Right lobe of liver (tissue), 6 donors: ENCODE measurements around the gene S100A12. TPM values are rescaled to one million over a fixed set of nuclear protein-coding genes. Genes with fewer than 3 reads are reported as not detected.
A peak's percentile ranks its signal among the peaks of the same experiment; 100 is the strongest.

Source experiments
- ATAC-seq, 4 donors: fragments of 200-7000 bp; cut with Tn5 transposase; one replicate each; pipeline ENCODE4 v1.9.1; 2020; ENCODE audit warnings: mild to moderate bottlenecking in 4 of 4, moderate library complexity in 4 of 4
- DNase-seq, 3 donors: peaks; one replicate each; pipeline ENCODE4 v3.0.0-alpha.2; 2020
- H3K27ac ChIP-seq, 3 donors: fragments of 200-600 bp; one replicate each; pipeline ENCODE4 v1.8.0; 2022
- H3K27me3 ChIP-seq, 2 donors: fragments of 200-600 bp; one replicate each; pipeline ENCODE4 v1.8.0; 2022
- H3K36me3 ChIP-seq, 4 donors: fragments of 200-600 bp; sonication (generic) in 1 of 4; one replicate each; pipeline versions ENCODE4 v1.5.1 to v1.8.0; 2017 to 2022; ENCODE audit warnings: control low read depth in 1 of 4
- H3K4me1 ChIP-seq, 4 donors: fragments of 200-600 bp; sonication (generic) in 1 of 4; one replicate each; pipeline versions ENCODE4 v1.5.1 to v1.8.0; 2017 to 2022; ENCODE audit warnings: control low read depth in 1 of 4
- H3K4me3 ChIP-seq, 3 donors: fragments of 200-600 bp; one replicate each; pipeline ENCODE4 v1.8.0; 2022
- H3K9me3 ChIP-seq, 4 donors: fragments of 200-600 bp; sonication (generic) in 1 of 4; one replicate each; pipeline versions ENCODE4 v1.5.1 to v1.8.0; 2017 to 2022; ENCODE audit warnings: control low read depth in 1 of 4
- CTCF ChIP-seq, 4 donors: fragments of 200-600 bp in 3 of 4; fragments of 450-650 bp in 1 of 4; IDR thresholded peaks; one replicate each; pipeline versions ENCODE4 v1.5.1 to v1.8.0; 2016 to 2022; ENCODE audit warnings: antibody characterized with exemption in 4 of 4, mild to moderate bottlenecking in 2 of 4
- POLR2A ChIP-seq: fragments of 450-650 bp; IDR thresholded peaks from one replicate; pipeline ENCODE4 v1.6.1; 2017; ENCODE audit warnings: antibody characterized with exemption, mild to moderate bottlenecking
- WGBS: methylation state at CpG from one replicate; pipeline ENCODE4 v1.1.6; 2018; ENCODE audit warnings: low coverage, low lambda C conversion rate; ENCODE audit not compliant: insufficient coverage; ENCODE audit errors: missing lambda C conversion rate; 5-methylcytosine and 5-hydroxymethylcytosine counted together
- intact Hi-C, 2 donors: fragments of 100-400 bp; cut with DNase I; formaldehyde crosslinking; loops; one replicate each; pipeline versions ENCODE4 v1.11.2 to v1.14.1; 2022
- total RNA-seq, 6 experiments: library from RNA; depleted of rRNA in 2 of 6; stranded (reverse); fragments of >200 nt in 2 of 6; fragmentation: NEBNext Ultra II Directional in 3 of 6; extraction: Animal tissue kit (Norgen Biotek cat#: 25700) in 3 of 6; gene quantifications; one replicate each; pipeline versions ENCODE4 v1.1.0 to v1.2.4, GENCODE V29; 2016 to 2023
- donor health status: DM: no; HTN: yes; CAD: no.
- donor health status: DM: no; HTN: no; CAD: no.
- donor health status: DM: no; HTN: no; CAD: no.
- donor health status: DM: no; HTN: yes; CAD: no.
- donor health status: DM: no; HTN: yes; CAD: no.

The S100A12 gene
- total RNA-seq, 6 experiments from 2014 or later: 1.5 to 3.8 (median 3.0) TPM

DNA sequence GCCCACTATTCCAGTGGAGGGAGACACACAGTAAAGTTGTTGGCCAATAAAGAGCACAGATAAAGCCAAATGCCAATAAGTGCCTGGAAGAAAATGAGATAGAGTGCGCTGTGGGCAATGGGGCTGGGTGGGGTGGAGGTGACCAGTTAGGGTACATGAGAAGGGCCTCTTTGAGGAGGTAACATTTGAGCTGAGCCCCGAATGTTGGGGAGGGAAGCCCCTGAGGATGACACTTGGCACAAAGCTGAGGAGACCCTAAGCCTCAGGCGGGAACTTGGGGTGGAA is 16.8 kb downstream of the S100A12 start:
- Histone ChIP-seq H3K27ac (peak overlapping the region in 1 of 3 donors; percentile 47), H3K4me3 (peak overlapping the region in 1 of 3 donors; percentile 16), H3K27me3 (no peaks in the 10 kb centered on the region), H3K9me3 (no peaks in the 10 kb centered on the region), H3K36me3 (no peaks in the 10 kb centered on the region), H3K4me1 (peaks cover 0 to 8% (median 2%) of the 10 kb centered on the region in 4 donors)
- ATAC-seq: no peak
- peak in 1 of 3 donors; percentile 28 for DNase-seq
- intact Hi-C loops: loop anchor here in 1 of 2 donors (10.0 kb wide), 1 partner anchor 46 kb away; no protein-coding TSS in a partner anchor
- 94% methylated on average over 2 of the region's 3 CpGs for WGBS
- TF ChIP-seq POLR2A (no peak), CTCF (IDR thresholded peaks at IDR 0.05) (no peak)

DNA sequence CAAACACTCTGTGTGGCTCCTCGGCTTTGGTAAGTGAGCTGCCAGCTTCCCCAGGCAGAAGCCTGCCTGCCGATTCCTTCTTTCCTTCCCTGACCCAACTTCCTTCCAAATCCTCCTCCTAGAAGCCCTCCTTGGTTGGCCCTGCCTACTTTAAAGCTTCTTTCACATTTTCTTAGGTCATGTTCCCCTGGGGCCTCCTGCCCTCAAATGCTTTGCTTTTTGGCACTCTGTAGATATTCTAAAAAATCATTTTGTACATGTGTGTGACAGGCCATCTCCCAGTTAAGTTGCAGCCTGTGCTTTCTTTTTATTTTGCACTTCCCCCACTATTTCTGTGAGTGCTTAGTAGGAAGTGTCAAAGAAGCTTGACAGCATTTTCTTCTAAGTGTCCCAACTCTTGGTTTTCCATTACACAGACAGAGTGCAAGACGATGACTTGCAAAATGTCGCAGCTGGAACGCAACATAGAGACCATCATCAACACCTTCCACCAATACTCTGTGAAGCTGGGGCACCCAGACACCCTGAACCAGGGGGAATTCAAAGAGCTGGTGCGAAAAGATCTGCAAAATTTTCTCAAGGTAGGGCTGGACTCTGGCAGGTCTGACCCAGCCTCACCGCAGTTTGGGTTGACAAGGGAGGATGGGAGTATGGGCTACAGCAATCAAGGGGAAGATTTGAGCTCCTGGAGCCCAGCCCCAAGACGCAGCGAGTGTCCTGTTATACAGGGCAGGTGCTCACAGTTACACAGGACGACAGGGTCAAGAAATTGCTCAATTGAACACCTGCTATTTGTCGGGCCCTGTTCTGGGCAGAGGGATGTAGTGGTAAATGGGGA is 17.3 kb downstream of the S100A12 start, which contains the start of gene S100A9:
Gene S100A9, plus strand, starts transcription at position 2 of the 838 bp plus-strand sequence. Its CDS starts 430 bp downstream, at position 432.
- peak in 1 of 4 donors; percentile 2 for ATAC-seq
- Histone ChIP-seq H3K27ac (peak within 1 kb of the TSS in 1 of 3 donors; percentile 47), H3K27me3 (no peaks in the 10 kb centered on the region), H3K36me3 (no peaks in the 10 kb centered on the region), H3K4me1 (peaks cover 0 to 8% (median 2%) of the 10 kb centered on the region in 4 donors), H3K4me3 (peak within 1 kb of the TSS in 1 of 3 donors; percentile 16), H3K9me3 (no peaks in the 10 kb centered on the region)
- DNase-seq: no peak
- TF ChIP-seq POLR2A: peak; percentile 69
- TF ChIP-seq CTCF (IDR thresholded peaks at IDR 0.05): no peak
- intact Hi-C loops: loop anchor here in 1 of 2 donors (10.0 kb wide), 1 partner anchor 47 kb away; no protein-coding TSS in a partner anchor
- 52% methylated on average over 9 of the region's 11 CpGs for WGBS

GRCh38 chr1:153357076-153357852 is 18.2 kb downstream of the S100A12 start:
- ATAC-seq (peak; percentile 86 to 91 (median 90)), DNase-seq (peak; percentile 85 to 91 (median 90))
- peak overlapping the region in 1 of 3 donors; percentile 47 for H3K27ac ChIP-seq
- H3K4me3 ChIP-seq: no peak overlapping the region
- H3K27me3 ChIP-seq: no peaks in the 10 kb centered on the region
- no peaks in the 10 kb centered on the region for H3K9me3 ChIP-seq
- no peak for TF ChIP-seq POLR2A
- no peak for TF ChIP-seq CTCF (IDR thresholded peaks at IDR 0.05)
- 41% methylated on average over 7 of the region's 10 CpGs for WGBS
- intact Hi-C loops: loop anchor here in 1 of 2 donors (10.0 kb wide), 1 partner anchor 48 kb away; no protein-coding TSS in a partner anchor
- peaks cover 0 to 8% (median 2%) of the 10 kb centered on the region in 4 donors for H3K4me1 ChIP-seq
- H3K36me3 ChIP-seq: no peaks in the 10 kb centered on the region

GRCh38 chr1:153356392-153357075 is 18.9 kb downstream of the S100A12 start:
- no peaks in the 10 kb centered on the region for H3K9me3 ChIP-seq
- H3K4me3 ChIP-seq: no peak overlapping the region
- 79% methylated on average over 5 of the region's 8 CpGs for WGBS
- ATAC-seq (no peak), DNase-seq (peak in 1 of 3 donors; percentile 39)
- H3K27ac ChIP-seq: no peak overlapping the region
- intact Hi-C loops: loop anchor here in 1 of 2 donors (10.0 kb wide), 1 partner anchor 48 kb away; no protein-coding TSS in a partner anchor
- no peaks in the 10 kb centered on the region for H3K27me3 ChIP-seq
- H3K36me3 ChIP-seq: no peaks in the 10 kb centered on the region
- H3K4me1 ChIP-seq: peaks cover 0 to 8% (median 2%) of the 10 kb centered on the region in 4 donors
- no peak for TF ChIP-seq CTCF (IDR thresholded peaks at IDR 0.05)
- no peak for TF ChIP-seq POLR2A
